GM12865 (cell line): ENCODE results near the gene SLC38A4.

ENCODE experiments used
- DNase-seq: peaks from one replicate; pipeline ENCODE4 v3.0.0; 2010; ENCODE audit warnings: low read depth
- H3K4me3 ChIP-seq: 2 replicates; pipeline ENCODE4 v1.5.1; 2011; ENCODE audit warnings: mild to moderate bottlenecking, low read depth, low read length, control low read depth
- CTCF ChIP-seq: IDR thresholded peaks from 2 replicates; pipeline ENCODE4 v1.5.1; 2011; ENCODE audit warnings: low read length, control low read depth, low read depth, inconsistent platforms; ENCODE audit not compliant: insufficient read depth; ENCODE audit errors: missing control alignments

SLC38A4 gene

DNA sequence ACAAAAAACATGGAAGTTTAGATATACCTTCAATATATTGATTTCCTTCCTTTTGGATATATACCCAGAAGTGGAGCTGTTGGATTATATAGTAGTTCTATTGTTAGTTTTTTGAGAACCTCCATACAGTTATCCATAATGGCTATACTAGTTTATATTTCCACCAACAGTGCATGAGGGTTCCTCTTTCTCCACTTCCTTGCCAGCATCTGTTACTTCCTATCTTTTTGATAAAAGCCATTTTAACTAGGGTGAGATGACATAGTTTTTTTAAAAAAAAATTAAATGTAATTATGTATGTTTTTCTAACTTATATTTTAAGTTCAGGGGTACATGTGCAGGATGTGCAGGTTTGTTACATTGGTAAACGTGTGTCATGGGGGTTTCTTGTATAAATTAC lies 10.0 kb upstream of the SLC38A4 start:
- H3K4me3 ChIP-seq = no peak overlapping the region
- no peak for DNase-seq
- no peak for TF ChIP-seq CTCF

- DNase-seq = no peak
- TF ChIP-seq CTCF = no peak
- no peak overlapping the region for H3K4me3 ChIP-seq
Measured at GRCh38 chr12:46832130-46832704, 6.4 kb upstream of the SLC38A4 start.

GRCh38 chr12:46831335-46832129 lies 5.7 kb upstream of the SLC38A4 start:
- H3K4me3 ChIP-seq = no peak overlapping the region
- no peak for DNase-seq
- no peak for TF ChIP-seq CTCF

- no peak for TF ChIP-seq CTCF
- no peak overlapping the region for H3K4me3 ChIP-seq
- no peak for DNase-seq
Measured at GRCh38 chr12:46830731-46831334, 5.0 kb upstream of the SLC38A4 start.

DNA sequence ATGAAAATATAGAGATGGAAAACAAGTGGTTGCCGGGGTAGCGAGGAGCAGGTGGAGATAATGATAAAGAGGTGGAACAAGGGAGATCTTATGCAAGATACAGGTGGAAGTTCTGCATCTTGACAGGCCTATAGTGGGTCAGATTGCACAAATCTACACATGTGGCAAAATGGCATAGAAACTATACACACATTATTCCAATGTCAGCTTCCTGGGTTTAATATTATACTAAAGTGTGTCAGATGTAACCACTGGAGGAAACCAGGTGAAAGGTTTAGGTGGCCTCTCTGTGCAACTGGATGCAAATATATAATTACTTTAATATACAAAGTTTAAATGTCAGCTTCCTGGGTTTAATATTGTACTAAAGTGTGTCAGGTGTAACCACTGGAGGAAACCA lies 1.1 kb downstream of the SLC38A4 start:
- TF ChIP-seq CTCF = no peak
- H3K4me3 ChIP-seq = no peak overlapping the region
- DNase-seq = no peak

- DNase-seq = no peak
- no peak overlapping the region for H3K4me3 ChIP-seq
- no peak for TF ChIP-seq CTCF
Measured at GRCh38 chr12:46818642-46819041, 7.2 kb downstream of the SLC38A4 start.
